Activated naive CD8-positive, alpha-beta T cell treated with anti-CD3 and anti-CD28 coated beads, Interleukin-2, amount 50 U/mL, for 16 hours (primary cell): ENCODE results near the gene CAMTA1.
"Not testable (repeated sequence)": the region's sequence is repeated elsewhere in the genome, so short reads cannot be mapped to it uniquely, and the experiment has no call there.

Experiments used
- DNase-seq: peaks from one replicate; pipeline ENCODE4 v3.0.0-alpha.2; 2020; ENCODE audit warnings: low read depth, low spot score

The CAMTA1 gene

DNA sequence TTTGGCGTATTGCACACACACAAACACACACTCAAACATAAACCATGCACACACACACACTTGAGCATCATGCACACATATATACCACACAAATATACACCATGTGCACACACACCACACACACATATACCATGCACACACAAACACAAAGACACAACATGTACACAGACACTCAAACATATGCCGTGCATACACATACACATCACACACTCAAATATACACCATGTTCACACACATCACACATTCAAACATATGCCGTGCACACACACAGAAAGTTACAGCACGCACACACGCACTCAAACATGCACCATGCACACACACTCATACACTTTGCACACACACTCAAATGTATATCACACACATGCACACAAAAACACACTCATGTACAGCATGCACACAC is 361.5 kb downstream of the CAMTA1 start:
- DNase-seq, result no peak

DNA sequence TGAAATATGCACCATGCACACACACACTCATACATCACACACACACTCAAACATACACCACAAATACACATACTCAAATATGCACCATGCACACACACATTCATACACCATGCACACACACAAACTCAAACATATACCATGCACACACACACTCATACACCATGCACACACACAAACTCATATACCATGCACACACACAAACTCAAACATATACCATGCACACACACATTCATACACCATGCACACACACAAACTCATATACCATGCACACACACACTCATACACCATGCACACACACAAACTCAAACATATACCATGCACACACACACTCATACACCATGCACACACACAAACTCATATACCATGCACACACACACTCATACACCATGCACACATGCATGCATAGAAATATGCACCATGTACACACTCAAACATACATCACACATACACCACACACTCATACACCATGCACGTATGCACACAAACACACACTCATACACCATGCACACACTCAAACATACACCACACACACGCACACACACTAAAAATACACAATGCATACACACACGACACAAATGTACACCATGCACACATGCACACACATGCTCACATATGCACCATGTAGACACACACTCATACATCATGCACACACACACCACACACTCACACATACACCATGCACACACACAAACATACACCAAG is 362.5 kb downstream of the CAMTA1 start:
- not testable (repeated sequence) for DNase-seq

DNA sequence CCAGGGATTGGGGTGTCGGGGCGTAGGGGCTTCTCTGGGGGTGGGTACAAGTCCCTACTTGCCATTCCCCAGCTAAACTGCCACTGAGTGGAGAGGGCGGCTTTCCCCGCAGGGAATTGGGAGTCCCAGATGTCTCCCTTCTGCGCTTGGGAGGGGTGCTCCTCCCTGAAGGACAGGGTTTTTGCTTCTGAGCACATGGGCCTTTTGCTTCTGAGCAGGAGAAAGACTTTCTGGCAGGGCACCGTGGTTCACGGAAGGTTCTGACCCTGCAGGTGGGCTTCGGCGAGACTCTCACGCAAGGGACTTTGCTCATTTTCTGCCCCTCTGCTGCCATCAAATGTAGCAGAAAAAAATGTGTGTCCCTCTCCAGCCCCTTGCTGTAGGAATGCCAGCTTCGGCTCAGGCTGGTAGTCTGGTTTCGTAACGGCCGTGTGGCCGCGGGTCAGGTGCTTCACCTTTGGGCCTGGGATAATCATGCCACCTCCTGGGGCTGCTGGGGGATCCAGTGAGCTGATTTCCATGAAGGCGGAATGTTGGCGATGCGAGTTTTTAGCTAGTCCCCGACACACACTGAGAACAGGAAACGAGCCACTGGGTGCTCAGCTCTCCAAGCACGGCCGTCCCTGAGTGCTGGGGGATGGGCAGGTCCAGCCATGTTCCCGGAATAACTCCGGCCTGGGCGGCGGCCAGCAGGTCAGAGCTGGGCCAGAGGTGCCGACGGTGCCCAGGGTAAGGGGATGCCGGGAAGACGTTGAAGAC is 364.0 kb downstream of the CAMTA1 start:
- DNase-seq, result no peak

DNA sequence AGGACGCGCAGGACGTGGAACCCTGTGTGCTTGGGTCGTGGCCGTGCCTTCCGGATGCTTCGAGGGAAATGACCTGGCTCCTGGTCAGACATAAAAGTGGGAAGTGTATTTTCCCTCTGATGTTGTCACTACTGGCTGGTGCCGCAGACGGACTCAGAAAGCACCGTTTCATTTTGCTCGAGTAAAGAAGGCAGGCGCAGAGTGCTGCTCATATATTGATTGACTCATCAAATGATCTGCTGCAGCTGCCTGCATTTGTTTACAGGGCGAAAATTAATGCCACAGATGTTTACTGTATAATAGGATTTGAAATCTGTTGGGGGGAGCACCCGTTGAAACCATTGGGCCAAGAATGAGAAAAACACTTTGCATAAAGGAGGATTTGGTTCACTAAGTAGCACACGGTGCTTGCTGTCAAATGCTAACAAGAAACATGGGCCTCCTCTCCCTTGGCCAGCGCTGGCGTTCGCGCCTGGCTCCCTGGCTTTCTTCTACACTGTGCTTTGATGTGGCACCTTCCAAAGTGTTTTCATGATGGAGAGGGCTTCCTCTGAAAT is 365.5 kb downstream of the CAMTA1 start:
- no peak for DNase-seq

DNA sequence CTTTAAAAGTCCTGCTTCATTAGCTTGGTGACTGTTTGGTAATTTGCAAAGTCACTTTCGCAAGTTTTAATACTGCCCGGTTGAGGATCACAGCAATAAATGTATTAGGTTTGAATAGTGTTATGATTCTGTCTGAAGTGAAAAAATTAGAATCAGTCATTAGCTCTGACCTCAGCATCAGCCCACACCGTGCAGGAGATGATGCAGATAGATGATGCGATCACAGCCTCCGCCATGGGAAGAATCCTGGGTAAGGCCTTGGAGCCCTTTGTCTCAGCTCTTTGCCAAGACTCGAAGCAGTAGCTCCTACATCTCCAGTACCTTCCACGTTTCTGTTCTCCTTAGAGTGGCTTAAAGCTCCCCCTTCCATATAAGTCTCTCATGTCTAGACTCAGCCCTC is 366.7 kb downstream of the CAMTA1 start:
- no peak for DNase-seq

DNA sequence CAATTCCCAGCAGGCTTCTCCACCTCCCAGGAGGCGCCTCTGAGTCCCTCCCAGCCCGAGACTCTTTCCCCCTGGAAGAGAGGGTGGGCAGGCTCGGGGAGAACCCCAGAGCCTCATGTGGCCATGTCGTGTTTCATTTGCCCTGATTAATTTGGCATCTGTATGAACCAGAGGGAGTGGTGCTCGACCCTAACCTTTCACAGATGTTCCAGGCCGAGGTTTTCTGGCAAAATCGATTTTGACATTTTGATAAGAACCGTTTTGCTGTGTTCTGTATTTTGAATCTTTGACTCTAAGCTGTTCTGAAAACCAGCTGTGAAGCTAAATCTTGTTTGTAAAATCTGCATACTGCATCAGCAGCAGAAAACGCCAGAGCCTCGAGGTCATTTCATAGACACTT is 367.4 kb downstream of the CAMTA1 start:
- DNase-seq, result no peak

DNA sequence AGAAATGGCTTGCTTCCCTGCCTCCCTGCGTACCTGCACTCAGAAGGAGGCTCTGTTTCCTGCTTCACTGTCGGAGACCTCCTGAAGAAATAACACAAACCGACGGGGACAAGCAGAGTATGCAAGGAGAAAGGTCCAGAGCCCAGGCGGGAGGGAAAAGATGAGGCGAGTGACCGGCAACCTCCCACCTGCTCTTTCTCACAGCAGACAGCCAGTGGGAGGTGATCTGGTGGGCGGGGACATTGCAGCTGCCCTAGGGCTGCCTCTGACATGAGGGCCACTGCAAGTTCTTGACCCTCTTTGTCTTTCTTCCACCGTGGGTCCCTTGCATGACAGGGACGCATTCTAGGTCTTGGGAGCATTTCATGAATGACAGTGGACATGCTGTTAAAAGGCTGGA is 368.2 kb downstream of the CAMTA1 start:
- DNase-seq, result no peak

DNA sequence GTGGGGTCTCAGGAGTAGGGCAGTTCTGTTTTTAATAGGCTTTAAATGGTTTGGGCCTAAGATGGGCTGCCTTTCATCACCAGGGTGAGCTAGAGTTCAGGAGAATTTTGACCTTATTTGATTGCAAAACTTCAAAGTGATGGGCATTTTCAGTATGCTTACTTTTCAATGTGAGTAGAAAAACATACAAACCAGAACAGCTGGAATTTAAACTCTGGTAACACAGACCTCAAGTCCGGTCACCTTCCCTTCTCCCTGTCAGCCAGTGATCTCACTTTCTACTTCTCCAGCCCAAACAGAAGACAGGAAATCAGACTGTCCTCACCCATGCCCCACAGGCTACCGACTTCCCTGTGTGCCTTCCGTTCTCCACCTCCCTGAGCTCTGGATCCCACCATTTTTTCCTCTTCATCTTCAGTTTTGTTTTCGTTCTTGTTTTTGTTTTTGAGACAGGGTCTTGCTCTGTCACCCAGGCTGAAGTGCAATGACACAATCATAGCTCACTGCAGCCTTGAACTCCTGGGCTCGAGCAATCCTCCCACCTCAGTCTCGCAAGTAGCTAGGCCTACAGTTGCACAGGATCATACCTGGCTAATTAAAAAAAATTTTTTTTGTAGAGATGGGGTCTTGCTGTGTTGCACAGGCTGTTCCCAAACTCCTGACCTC is 374.0 kb downstream of the CAMTA1 start:
- no peak for DNase-seq

DNA sequence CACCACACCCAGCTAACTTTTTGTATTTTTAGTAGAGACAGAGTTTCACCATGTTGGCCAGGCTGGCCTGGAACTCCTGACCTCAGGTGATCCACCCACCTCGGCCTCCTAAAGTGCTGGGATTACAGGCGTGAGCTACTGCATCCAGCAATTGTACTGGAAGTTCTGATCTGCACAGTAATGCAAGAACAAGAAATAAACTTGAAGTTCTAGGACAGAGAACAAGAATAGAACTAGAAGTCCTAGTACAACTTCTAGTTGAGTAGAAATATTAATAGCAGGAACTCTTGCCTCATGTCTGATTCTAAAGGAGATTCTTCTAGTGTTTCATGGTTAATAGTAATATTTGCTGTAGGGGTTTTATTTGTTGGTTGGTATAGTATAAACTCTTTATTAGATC is 383.3 kb downstream of the CAMTA1 start:
- not testable (repeated sequence) for DNase-seq

DNA sequence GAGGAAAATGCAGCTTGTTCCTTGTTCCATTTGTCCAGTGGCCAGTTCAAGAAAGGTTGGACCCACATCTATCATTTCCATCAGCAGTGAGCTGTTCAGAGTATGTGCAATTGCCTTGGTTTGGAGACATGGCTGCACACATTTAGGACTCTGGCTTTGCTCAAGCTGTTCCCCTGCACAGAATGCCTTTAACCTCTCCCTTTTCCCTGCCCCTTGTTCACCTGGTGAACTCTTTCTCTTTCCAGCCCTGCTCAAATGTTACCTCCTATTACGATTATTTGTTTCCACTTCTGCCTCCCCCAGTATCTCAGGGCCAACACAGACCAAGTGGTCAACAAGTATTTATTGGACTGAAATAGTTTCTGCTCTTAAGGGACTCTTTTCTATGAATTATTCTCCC is 385.9 kb downstream of the CAMTA1 start:
- no peak for DNase-seq

DNA sequence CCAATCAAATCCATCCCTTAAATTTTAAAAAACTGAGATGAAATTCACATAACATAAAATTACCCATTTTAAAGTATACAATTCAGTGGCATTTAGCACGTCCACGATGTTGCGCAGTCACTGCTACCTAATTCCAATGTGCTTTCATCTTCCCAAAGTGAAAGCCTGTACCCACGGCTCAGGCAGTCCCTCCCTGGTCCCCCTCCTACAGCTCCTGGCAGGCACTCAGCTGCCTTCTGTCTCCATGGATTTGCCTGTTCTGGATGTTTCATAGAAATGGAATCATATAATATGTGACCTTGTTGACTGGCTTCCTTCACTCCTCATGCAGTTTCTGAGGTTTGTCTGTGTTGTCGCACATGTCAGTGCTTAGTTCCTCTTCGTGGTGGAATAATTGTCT is 386.3 kb downstream of the CAMTA1 start:
- no peak for DNase-seq

DNA sequence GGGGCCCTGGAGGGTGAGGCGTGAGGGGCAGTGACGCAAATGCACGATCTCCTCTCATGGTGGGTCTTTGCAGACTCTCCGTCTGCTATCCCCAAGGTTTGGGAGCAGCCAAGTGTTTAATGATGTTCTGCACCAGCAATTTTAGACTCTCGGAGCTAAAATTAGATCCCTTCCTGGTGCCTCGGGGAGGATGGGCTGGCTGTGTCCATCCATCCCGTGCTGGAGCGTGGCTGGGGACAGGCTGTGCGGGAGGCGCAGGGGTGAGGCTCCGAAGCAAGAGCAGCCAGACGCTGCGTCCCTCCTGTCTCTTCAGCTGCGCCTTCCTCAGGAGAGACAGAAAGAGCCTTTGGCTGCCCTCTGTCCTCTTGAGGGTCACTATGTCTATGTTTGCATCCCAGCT is 387.6 kb downstream of the CAMTA1 start:
- no peak for DNase-seq

DNA sequence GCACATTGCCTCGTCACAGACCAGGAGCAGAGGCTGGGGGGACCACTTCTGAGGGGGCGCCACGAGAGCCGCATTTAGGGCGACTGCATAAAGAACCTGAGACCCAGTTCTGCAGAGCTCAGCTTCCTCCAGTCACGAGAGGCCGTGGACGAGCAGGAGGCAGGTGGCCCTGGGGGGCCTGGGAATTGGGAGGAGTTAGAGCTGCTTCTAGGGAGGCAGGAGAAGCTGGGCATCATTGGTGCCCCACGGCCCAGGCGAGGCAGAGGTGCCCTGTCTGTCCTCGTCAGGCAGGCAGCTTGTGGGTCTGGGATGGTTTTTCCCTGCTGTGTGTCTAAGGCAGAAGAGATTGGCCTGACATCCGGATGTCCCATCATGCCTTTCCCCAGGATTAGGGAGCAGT is 389.3 kb downstream of the CAMTA1 start:
- DNase-seq, result no peak

DNA sequence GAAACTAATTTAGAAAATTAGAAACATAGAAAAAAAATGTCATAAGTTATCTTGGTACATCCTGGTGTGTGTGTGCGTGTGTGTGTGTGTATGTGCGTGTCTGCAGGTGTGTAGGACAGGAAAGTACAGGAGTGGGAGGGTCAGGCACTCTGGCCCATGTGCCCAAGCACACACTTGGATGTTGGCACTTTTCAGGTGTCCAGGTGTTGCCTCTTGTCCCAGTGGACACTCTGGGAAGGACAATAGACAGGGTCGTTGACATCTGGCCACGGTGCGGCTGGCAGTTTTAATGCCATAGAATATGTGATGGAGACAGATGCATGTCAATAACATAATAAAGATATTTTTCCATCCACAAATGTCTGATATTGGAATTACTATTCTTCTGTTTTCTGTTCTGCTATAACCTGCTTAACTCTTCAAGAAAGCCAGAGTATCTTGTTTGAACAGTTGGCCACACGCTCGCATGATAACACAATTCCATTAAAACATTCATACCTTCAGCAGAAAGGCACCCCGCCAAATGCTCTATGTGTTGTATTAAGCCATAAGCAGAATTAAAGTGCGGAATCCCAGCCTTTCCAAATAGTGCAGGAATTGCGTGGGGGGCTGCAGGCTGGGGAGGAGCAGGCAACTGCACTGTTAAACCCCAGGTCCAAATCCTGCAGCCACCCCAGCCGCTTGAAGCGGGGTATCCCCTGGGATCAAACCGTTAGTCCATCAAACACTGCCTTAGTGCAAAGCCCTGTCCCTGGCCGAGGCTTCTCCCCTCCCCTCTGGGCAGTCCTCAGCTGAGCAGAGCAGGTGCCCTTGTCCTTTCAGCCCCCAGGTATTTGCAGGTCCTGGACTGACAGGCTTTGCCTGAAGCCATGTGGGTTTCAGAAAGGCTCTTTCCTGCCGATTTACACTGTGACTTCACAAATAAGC is 390.0 kb downstream of the CAMTA1 start:
- DNase-seq, result no peak

DNA sequence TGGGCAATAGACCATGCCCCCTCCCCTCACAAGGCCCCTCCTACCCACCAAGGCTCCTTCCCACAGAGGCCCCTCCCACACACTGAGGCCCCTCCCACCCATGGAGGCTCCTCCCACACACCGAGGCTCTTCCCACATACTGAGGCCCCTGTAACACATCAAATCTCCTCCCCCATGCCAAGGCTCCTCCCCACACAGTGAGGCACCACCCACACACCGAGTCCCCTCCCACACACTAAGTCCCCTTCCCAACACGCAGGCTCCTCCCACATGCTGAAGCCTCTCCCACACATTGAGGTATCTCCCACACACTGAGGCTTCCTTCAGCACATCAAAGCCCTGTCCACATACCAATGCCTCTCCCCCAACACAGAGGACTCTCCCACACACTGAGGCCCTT is 391.8 kb downstream of the CAMTA1 start:
- DNase-seq, result no peak

DNA sequence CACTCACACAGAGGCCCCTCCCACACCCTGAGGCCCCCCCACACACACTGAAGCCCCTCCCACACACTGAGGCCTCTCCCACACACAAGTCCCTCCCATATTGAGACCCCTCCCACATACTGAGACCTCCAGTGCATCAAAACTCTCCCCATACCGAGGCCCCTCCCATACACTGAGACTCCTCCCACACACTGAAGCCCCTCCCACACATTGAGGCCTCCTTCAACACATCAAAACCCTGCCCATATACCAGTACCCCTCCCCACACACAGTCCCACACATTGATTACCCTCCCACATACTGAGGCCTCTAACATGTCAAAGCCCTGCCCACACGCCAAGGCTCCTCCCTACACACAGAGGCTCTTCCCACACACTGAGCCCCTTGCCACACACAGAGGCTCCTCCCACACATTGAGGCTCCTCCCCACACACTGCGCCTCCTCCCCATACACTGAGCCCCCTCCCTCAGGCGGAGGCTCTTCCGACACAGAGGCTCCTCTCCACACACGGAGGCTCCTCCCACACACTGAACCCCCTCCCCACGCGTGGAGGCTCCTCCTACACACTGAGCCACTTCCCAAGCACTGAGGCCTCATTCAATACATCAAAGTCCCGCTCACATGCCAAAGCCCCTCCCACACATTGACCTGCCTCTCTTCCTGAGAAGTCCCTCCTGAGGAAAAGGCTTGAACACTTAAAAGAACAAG is 392.3 kb downstream of the CAMTA1 start:
- DNase-seq, result no peak

DNA sequence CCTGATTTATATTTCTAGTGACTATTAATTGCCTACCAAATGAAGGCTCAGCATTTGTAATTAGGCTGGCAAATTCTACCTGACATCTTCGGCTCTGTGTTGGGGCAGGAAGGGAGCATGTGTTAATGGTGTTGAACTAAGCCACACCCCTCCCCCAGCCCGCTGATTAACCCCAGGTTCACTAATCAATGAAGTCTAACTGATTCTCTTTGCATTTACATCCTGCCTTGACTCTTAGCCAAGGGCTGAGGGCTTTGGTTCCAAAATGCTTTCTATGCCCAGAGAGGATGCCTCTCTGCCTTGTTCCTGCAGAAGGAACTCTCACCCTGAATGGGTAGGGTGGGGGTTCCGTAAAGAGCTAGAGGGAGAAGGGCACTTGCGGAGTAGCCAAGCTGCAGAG is 393.1 kb downstream of the CAMTA1 start:
- DNase-seq, result no peak

DNA sequence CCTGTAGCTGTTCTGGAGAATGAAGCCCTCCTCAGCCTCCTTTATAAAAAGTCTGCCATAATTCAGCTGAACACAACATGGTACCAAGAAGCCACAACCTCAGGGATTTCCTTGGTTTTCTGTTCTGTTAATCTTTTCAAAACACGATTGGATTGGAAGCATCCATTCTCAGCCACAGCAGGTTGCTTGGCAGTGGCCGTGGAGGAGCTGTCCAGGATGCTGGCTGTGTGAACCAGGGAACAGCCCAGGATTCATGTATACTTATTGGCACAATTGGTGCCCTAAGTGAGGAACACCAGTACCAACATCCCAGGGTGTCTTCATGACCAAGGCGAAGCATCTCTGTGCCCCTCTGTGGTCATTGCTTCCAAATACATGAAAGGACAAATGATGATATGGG is 393.5 kb downstream of the CAMTA1 start:
- no peak for DNase-seq

DNA sequence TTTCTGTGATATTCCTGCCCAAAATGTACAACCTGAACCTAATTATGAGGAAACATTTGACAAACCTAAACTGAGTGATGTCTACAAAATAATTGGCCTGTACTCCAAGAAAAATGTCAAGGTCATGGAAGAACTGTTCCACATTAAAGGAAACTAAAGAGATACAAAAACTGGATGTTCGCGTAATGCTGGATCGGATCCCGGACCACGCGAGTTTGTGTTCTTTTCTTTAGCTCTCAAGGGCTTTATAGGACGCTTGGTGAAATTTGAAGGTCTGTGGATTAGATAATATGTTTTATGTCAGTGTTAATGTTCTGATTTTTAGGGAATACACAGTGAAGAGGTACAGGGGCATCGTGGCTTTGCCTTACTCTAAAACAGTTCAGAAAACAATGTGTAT is 400.5 kb downstream of the CAMTA1 start:
- no peak for DNase-seq

DNA sequence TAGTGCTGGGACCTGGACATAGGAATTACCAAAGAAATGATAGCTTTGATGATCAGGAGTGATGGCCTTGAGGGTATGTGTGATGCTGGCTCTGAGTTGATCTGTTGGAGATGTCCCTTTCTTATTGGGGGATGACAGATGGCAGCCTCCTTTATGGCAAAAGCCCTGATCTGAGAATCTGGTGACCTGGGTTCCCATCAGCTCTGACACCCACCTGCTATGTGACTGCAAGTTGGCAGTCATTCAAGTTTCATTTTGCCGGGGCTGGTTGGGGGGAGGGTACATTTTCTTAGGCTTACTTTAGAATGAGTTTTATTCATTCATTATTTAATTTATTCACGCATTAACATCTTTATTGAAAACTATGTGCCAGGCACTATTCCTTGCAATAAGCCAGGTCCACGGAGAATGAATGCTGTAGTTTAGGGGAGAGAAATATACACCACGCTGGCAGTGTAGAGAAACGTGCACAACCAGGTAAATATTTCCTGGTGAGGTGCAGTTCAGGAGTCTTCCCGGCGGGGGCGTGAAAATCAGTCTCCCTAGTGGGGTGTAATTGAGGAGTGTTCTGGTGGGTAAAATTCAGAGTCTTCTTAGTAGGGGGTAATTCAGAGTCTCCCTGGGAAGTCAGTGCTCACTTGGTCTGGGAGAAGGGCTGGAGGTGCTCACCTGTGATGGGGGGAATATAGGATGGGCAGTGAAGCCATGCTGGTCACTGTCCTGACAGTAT is 401.3 kb downstream of the CAMTA1 start:
- no peak for DNase-seq
